Measurements from ENCODE around the gene USP25.

DNA sequence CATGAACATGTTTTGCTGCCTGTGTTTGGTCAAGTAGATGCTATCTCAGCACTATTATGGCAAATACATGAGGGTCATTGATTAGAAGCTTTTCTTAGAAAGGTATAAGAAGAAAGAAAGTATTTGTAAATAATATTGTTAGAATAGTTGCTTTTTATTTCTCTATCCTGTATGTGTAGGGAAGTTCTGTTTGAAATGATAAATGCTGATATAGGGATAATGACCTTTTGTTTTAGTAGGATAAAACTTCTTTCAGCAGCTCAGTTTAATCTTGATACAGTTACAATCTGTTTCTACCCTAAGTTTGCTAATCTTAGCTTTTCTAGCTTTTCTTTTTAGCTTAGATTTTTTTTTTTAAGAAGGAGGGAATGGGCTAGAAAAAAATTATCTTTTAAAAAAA is 63.3 kb downstream of the USP25 start:
- TF ChIP-seq, protein P1, sequence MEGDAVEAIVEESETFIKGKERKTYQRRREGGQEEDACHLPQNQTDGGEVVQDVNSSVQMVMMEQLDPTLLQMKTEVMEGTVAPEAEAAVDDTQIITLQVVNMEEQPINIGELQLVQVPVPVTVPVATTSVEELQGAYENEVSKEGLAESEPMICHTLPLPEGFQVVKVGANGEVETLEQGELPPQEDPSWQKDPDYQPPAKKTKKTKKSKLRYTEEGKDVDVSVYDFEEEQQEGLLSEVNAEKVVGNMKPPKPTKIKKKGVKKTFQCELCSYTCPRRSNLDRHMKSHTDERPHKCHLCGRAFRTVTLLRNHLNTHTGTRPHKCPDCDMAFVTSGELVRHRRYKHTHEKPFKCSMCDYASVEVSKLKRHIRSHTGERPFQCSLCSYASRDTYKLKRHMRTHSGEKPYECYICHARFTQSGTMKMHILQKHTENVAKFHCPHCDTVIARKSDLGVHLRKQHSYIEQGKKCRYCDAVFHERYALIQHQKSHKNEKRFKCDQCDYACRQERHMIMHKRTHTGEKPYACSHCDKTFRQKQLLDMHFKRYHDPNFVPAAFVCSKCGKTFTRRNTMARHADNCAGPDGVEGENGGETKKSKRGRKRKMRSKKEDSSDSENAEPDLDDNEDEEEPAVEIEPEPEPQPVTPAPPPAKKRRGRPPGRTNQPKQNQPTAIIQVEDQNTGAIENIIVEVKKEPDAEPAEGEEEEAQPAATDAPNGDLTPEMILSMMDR (conservative IDR thresholded peaks at IDR 0.05): no peak
- TF ChIP-seq EZH2 (IDR thresholded peaks at IDR 0.05; ENCODE audit: low read depth): no peak

All from PC-9 (cell line).